Activated effector memory CD4-positive, alpha-beta T cell treated with anti-CD3 and anti-CD28 coated beads, Interleukin-2, amount 50 U/mL, for 16 hours (primary cell): ENCODE measurements around the gene TBC1D1.

ENCODE experiments used
- DNase-seq: peaks from one replicate; pipeline ENCODE4 v3.0.0-alpha.2; 2020

Gene TBC1D1

GRCh38 chr4:37995299-37995821, 104.5 kb downstream of the TBC1D1 start:
- DNase-seq = no peak

- no peak for DNase-seq
These were observed 105.3 kb downstream of the TBC1D1 start for GRCh38 chr4:37995981-37996775.

- no peak for DNase-seq
These were observed 107.3 kb downstream of the TBC1D1 start for GRCh38 chr4:37998226-37998625.

- DNase-seq = no peak
These were observed 108.3 kb downstream of the TBC1D1 start for GRCh38 chr4:37999000-37999716.

- DNase-seq = no peak
These were observed 109.1 kb downstream of the TBC1D1 start for GRCh38 chr4:37999965-38000364.

- no peak for DNase-seq
These were observed 111.0 kb downstream of the TBC1D1 start for GRCh38 chr4:38001927-38002326.

- DNase-seq = no peak
These were observed 111.7 kb downstream of the TBC1D1 start for GRCh38 chr4:38002451-38003071.

GRCh38 chr4:38003102-38003501, 112.2 kb downstream of the TBC1D1 start:
- no peak for DNase-seq

- DNase-seq = no peak
These were observed 112.7 kb downstream of the TBC1D1 start for GRCh38 chr4:38003628-38004027.

- no peak for DNase-seq
These were observed 113.2 kb downstream of the TBC1D1 start for GRCh38 chr4:38004062-38004461.

GRCh38 chr4:38004887-38005286, 114.0 kb downstream of the TBC1D1 start:
- DNase-seq = no peak

GRCh38 chr4:38005637-38006036, 114.8 kb downstream of the TBC1D1 start:
- DNase-seq = no peak

- DNase-seq = no peak
These were observed 116.8 kb downstream of the TBC1D1 start for GRCh38 chr4:38007645-38008044.

- DNase-seq = no peak
These were observed 117.7 kb downstream of the TBC1D1 start for GRCh38 chr4:38008571-38009021.

- no peak for DNase-seq
These were observed 118.5 kb downstream of the TBC1D1 start for GRCh38 chr4:38009421-38009820.

GRCh38 chr4:38009949-38010348, 119.1 kb downstream of the TBC1D1 start:
- DNase-seq = no peak

- DNase-seq = no peak
These were observed 120.8 kb downstream of the TBC1D1 start for GRCh38 chr4:38011511-38012162.

- DNase-seq = no peak
These were observed 122.8 kb downstream of the TBC1D1 start for GRCh38 chr4:38013461-38014366.

- DNase-seq = no peak
These were observed 123.6 kb downstream of the TBC1D1 start for GRCh38 chr4:38014421-38014852.

- DNase-seq = no peak
These were observed 125.1 kb downstream of the TBC1D1 start for GRCh38 chr4:38015886-38016515.

- DNase-seq = no peak
These were observed 125.8 kb downstream of the TBC1D1 start for GRCh38 chr4:38016698-38017097.
